Thyroid gland (tissue), 4 donors: ENCODE data around the gene B3GNT8.

Source experiments
- POLR2A ChIP-seq, 2 donors: fragments of 450-650 bp; IDR thresholded peaks; one replicate each; pipeline ENCODE4 v1.6.1; 2017; ENCODE audit warnings: antibody characterized with exemption in 2 of 2, mild to moderate bottlenecking in 2 of 2, moderate library complexity in 1 of 2
- TF ChIP-seq, protein P1 (sequence below), 6 experiments: fragments of 200-600 bp in 3 of 6; fragments of 450-650 bp in 3 of 6; sonication (generic) in 3 of 6; IDR thresholded peaks; one replicate each; pipeline ENCODE4 v1.5.1; 2016 to 2019; ENCODE audit warnings: antibody characterized with exemption in 6 of 6, mild to moderate bottlenecking in 2 of 6, inconsistent platforms in 1 of 6, moderate library complexity in 1 of 6

DNA sequence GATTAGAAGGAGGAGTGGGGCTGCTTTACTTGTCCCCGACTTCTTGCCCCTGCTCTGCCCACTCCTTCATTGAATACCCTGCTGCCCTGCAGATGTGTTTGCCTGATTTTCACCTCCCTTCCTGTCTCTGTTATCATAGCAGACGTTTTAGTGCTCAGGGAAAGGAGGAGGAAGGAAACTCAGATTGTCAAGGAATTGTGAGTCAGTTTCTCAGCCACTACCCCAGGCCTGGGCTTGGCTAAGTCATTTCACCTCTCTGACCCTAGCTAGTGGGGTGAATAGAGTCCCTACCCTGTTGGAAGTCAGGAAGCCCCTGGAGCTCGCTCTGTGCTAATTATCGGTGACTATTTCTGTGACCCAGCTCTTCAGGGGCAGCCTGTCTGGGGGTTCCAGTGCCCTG is 25.7 kb downstream of the B3GNT8 start:
- TF ChIP-seq, protein P1, sequence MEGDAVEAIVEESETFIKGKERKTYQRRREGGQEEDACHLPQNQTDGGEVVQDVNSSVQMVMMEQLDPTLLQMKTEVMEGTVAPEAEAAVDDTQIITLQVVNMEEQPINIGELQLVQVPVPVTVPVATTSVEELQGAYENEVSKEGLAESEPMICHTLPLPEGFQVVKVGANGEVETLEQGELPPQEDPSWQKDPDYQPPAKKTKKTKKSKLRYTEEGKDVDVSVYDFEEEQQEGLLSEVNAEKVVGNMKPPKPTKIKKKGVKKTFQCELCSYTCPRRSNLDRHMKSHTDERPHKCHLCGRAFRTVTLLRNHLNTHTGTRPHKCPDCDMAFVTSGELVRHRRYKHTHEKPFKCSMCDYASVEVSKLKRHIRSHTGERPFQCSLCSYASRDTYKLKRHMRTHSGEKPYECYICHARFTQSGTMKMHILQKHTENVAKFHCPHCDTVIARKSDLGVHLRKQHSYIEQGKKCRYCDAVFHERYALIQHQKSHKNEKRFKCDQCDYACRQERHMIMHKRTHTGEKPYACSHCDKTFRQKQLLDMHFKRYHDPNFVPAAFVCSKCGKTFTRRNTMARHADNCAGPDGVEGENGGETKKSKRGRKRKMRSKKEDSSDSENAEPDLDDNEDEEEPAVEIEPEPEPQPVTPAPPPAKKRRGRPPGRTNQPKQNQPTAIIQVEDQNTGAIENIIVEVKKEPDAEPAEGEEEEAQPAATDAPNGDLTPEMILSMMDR (IDR thresholded peaks at IDR 0.05) = no peak
- TF ChIP-seq POLR2A (IDR thresholded peaks at IDR 0.05) = no peak
